Bone marrow (tissue), 2 donors: ENCODE results near the gene DENND1B.

ENCODE experiments used
- DNase-seq, 2 donors: peaks; one replicate each; lab custom pipeline; 2025; lab: John Stamatoyannopoulos, UW

The DENND1B gene

DNA sequence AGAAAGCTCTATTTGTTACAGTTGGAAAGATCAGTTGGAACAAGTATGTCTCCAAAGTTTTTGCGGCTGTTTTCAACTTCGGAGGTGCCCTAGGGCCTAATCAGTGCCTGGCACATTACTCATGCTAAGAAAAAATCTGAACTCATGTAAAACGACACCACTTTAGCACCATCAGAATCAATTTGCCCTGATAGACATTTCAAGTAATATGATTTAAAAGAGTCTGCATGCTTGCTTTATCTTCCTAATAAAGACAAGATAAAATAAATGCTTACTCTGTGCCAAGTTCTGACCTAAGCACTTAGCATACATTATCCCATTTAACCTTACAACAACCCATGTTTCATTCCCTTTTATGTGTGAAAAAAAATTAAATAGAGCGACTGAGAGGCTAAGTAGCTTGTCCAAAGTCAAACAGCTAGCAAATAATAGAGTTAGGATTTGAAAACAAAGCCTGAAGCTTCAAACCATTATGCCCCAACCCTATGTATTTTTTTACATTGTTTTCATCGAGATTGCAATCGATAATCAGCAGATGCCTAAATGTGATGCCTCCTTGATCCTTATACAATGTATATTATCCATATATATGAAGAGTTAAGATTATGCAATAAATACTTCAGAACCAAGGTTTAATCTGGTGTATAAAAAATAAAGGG, 91.3 kb downstream of the DENND1B start:
- no peak for DNase-seq

DNA sequence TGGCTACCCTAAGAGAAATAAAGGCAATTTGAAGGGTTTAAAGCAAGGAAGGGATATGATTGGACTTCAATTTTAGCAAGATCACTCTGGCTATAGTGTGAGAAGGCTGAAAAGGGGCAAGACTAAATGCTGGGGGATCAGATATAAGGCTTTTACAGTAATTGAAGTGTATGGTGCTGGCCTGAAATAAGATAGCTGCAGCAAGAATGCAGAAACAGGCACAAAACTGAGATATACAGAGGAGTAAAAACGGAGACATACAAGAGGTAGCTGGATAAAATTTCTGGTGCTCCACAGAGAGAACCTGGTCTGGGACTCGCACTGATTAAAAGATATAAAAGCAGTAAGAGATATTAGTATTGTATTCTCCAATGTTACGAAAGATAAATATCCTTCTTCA, 92.0 kb downstream of the DENND1B start:
- DNase-seq: no peak

DNA sequence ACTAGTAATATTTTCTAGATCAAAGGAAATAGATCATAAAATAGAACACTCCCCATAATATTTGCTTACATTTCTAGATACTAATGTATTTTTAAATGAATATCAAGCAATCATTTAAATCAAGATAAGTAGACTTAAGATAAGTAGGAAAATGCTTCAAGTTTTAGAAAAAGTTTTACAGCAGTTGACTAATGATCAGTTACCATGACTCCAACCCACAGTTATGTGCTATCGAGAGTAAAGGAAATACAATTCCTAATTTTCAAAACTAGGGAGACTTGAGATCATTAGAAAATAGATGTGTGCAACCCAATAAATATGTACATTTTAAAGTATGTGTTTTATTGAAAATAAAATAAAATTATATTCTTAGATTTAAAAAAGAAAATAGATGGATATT, 95.0 kb downstream of the DENND1B start:
- DNase-seq: no peak

DNA sequence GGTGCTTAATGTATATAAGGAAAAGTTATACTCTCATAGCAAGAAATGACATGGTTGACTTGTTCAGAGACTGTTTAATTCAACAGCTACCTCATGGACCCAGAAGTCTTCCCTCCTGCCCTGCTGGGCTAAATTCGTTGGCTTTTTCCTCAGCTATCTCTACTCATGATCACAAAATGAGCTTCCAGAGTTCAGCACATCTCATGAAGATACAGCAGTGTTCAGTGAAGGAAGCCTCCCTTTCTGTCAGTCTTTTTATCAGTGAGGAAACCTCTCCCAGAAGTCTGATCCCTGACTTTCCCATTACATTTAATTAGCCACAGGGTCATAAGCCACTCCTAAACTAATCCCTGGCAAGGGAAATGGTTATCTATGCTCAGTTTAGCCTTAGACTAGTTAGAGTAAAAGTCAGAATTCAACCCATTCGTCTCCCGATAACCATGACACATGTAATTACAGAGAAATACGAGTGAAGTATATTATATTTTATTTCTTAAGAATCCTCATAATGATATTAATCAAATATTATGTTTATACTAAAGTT, 97.5 kb downstream of the DENND1B start:
- no peak for DNase-seq

DNA sequence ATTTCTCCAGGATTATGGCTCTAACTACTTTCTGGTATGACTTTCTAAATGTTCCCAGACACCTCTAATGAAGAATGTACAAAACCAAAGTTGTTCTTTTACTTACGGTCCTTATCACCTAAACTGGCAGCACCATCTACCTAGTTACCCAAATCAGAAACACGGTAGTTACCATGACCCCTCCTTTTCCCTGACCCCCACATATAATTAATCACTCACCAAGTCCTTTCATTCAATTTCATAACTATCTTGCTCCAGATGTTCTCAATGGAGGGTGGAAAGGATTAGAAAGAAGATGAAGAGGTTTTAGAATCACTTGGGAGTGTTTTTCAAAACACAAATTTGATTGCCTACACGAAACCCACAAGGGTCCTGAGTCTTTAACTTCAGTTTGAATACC, 98.0 kb downstream of the DENND1B start:
- no peak for DNase-seq

DNA sequence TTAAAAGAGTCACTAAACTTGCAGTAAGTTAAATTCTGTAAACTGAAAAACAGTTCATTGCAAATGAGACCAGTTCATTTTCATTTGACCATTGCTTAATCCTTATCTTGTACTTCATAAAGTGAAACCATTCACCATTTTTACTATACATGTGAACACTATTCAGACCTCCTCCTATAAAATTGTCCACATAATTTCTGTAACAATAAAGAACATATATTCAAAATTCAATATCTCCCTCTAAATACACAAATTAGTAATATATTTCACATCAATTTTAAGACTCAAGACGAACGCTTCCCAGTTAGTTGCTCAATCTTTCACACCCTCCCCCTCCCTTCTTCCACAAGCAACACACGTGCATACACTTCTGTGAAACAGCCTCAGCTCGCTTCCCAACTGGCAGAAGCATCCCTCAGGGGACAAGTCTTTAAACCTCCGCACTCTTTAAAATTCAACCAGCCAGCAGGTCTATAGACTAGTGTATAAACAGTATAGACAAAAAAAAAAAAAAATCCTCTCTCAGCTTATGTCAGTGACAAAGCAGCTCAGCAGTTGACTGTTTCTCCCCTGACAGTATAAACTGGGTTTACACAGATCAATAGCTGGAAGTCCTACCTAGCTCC, 99.6 kb downstream of the DENND1B start:
- DNase-seq: no peak

DNA sequence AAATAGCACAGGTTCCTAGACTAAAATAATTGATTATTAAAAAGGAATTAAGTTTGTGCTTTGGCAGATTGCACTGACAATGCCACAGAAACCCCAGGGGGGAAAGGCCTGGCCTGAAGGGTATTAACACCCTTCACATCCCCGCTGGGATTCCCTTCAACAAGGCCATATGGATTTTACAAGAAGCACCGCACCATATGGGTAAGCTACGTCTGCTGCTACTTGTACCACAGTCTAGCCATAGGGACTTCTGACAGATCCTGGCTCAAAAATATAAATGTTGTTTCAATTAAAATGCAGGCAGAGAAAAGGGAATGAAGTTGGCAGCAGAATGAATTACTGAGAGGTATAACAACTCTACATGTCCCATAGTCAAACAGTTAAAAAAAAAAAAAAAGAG, 101.0 kb downstream of the DENND1B start:
- no peak for DNase-seq

DNA sequence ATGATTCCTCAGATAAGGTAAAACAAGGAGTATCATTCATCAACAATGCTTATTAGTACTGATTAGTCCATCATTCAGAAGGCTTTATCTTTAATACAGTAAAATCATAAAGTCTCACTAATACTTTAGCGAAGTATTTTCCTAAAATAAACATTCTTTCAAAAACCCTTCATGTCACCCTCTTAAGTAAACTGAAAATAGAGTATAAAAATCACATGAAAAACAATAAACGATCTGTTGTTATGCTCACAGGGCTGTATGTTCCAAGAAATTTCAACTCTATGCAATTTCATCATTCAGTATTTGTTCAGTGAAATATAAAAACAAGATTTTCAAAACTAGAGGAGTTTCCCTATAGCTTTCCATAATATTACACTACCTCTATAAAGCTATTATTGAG, 102.0 kb downstream of the DENND1B start:
- no peak for DNase-seq

DNA sequence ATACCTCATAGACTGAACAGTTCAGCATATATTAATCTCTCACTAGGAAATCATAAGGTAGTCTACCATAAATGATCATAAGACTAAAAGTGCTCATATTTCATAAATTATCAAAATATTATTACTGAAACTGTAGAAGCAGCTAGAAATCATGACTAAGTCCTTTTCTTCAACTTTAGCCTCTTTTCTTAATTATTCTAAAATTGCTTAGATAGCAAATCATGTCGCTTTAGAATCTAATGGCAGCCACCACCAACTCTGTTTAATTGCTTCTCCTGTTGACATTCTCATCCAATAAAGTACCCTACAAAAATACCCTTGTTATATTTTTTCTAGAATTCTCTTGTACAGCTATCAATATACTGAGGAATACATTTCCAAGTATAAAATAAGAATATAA, 102.9 kb downstream of the DENND1B start:
- no peak for DNase-seq

DNA sequence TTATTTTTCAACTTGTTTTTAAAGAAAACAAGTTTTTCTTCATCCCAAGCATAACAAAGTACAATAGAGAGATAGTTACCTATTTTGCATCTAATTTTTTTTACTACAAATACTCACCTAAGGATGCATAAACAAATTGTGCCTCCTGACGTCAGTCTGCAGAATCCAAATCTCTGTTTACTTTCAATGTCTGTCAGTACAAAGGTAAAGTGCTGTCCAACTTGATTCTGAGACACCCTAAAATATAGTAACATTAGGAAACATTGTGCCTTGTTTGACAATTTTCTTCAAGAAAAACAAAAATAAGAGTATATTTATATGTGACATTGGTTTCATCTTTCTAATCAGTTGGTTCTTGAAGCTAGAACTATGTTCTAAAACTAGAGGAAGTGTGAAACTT, 103.4 kb downstream of the DENND1B start:
- DNase-seq: no peak

DNA sequence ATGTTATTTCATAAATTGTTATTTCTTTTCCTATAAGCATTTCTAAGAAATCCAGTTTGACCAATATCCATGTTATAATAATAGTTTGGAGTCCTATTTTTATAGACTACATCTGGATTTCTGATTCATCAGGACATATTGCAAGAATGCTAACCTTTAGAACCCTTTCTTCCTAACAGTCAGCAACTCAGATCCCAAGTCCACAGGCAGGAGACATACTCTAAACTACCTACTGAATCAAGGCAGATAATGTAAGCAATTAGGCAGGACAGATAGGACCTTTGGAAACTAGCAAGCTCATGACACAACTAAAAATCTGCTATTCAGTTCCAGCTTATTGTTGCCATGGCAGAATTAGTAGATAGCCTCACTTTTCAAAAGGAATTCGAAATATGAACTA, 104.1 kb downstream of the DENND1B start:
- DNase-seq: no peak

DNA sequence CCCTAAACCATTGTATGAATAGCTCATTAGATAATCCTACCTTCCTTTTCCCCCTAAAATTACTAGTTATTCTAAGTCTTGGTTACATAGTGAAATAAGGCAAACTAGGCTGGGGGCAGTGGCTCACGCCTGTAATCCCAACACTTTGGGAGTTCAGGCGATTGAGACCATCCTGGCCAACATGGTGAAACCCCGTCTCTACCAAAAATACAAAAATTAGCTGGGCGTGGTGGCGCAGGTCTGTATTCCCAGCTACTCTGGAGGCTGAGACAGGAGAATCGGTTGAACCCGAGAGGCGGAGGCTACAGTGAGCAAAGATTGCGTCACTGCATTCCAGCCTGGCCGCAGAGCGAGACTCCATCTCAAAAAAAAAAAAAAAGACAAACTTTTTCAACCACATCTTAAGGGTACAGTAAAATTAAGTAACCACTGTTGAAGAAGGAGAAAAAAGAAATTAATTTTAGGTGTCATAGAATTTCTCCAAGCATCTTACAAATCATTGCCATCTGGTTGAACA, 108.5 kb downstream of the DENND1B start:
- no peak for DNase-seq

DNA sequence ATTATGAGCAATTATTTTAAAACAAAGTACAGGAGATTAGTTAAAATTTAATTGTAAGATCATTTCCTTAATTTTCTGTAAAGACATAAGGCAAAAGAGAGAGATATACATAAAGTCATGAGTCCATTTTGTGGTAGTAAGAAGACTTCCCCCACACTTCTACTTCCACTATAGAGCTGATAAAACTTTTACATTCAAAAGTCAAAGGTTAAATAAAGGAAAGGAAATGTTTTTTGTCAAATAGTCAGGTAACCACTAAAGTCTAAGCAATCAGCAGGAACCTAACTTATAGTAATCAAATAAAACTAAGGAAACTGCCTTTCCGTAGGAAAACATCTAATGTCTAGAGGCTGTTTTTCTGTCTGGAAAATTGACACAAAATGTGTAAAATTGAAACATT, 110.9 kb downstream of the DENND1B start:
- DNase-seq: no peak

DNA sequence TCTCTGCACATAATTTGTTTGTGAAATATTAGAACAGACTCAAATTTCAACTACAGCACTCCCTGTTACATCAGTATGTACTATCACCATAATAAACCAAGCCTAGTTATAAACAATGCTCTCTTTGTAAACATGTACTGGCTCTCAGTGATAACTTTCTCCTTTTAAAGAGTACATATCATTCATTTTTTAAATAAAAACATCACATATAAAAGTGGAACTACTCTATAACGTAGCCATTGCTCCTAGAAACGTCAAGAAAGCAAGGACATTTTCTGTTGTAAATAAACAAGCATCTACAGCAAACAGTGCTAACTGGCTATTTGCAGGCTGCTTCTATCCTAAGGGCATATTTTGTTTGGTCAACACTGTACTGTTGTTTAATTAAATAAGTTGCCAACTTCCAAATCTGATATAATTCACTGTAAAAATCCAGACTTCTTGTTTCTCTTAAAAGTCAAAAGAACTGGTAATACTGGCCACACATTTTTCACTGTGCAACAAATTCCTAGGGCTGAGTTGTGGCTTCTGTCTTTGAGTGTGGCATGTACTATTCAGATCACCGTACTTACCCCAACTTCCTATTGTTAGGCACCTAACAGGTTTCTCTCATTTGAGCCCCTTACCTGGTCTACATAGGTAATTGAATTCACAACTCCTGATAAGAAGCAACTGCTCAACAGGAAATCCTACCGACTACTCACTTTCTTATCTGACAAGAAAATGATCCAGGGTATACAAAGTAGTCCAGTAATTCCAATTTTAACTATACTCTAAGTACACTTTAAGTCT, 111.9 kb downstream of the DENND1B start:
- DNase-seq: no peak

DNA sequence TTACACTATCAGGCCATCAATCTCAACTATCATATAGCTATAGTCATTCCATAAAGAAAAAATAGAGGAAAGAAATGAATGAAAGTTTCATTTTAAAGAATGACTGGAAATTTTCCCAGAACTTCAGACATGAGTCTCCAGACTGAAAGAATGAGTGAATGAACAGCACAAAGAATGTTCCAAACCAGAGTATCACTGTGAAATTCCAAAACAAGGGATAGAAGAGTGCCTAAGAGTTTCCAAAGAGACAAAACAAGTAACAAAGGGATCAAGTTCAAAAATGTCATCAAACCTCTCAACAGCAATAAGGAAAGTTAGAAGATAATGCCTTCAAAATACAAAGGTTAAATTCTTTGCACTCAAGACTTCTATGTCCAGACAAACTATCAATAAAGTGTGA, 114.9 kb downstream of the DENND1B start:
- no peak for DNase-seq

DNA sequence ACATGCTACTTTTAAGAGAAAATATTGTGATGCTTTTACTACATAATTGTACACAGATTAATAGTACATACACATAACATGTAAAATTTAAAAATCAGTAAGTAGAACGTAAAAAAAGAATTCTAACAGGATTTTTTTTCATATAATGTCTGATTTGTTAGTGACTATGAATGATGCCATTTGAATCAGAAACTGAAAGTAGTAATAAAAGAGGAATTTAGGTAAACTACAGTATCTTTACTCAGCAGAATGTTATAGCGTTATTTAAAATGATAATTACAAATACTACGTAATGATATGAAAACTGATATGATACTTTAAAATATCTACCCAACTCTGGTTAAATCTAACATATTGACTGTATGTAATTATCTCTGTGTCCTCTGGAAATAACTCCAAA, 116.1 kb downstream of the DENND1B start:
- DNase-seq: peak in 1 of 2 donors; percentile 32

DNA sequence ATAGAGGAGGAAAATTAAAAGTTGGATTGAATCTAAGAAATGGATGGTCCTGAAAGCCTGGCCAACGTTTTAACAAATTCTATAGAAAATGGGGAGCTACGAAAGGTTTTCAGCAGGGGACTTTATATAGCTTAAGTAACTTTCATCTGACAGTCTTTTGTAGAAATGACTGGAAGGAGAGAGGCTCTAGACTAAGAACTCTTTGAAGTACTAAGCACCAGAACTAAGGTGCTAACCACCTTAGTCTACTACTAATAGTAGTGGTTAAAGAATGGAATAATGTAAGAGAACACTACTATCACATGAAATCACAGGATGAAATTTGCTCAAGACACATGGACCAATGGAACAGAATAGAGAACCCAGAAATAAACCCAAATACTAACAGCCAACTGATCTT, 126.1 kb downstream of the DENND1B start:
- DNase-seq: no peak

DNA sequence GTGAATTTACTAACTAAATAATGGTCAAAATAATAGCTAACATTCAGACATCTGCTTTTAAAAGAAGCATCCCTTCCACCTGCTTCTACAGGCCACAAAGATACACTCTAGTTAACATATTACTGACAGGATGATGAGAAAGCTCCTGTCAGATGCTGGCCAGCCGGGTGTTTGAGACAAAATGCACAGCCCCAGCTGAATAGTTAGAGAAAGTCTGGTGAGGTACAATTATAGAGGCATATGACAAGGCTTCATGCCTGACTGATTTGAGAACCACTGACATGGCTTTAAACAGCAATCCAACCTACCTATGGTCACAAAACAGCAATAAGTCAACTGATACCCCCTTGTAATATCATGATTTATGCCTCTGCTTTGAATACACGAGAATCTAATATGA, 137.0 kb downstream of the DENND1B start:
- DNase-seq: no peak

DNA sequence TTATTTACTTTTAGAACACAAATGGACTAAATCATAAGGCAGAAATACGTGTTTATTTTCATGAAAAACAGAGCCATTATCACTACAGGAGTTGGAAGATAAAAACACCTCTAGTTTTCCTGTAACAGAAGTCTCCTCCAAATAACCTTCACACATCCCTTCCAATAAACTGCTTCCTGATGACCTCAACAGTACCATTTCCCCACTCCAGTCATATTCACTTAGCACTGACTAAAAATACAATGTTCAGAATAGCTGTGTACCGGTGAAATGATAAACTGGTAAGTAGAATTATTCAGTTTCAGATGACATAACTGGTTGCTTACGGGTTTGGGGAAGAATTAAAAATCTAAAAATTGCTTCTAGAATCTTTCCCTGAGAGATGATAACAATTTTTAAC, 137.9 kb downstream of the DENND1B start:
- DNase-seq: no peak

DNA sequence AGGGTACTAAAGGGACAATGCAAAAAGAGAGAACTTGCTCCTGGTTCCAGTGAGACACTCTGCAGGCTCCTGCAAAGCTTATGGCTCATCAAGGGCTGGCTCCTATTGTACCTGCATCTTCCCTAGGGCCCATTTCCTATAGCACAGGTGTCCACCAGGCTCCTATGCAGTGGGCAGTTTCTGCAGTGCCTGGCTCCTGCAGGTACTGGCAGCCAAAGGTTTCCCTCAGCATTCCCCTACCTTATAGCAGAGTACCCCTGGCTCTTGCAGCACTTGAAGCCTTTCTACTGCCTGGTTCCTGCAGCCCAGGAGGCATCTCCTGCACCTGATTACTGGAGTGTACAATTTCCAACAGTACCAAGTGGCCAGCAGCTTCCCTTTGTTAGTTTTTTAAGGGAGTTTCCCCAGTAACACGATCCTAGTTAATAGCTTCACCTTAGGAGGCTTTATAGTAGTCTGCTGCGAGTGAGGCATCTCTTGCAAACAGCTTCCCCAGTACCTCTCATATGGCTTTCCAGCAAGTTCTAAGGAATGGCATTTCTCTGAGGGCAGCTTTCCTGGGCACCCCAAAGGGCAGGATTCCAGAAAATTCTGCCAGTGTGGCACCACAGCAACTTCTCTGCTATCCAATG, 141.7 kb downstream of the DENND1B start:
- no peak for DNase-seq

DNA sequence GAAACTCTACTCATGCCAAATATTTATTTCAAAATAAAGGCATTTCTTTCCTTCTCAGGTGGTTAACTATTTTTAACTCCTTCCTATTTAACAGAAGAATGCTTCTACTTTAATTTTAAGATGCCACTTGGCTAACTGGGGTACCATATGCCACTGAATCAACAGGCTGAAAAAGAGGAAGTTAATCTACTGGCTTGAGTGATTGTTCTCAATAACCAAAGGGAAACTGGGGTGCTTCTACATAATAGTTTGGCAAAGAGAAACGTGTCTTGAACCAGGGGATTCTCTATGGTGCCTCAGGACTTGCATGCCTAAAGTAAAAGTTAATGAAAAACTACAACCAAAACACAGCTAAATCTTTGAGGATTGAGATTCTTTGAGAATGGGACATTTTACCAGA, 142.6 kb downstream of the DENND1B start:
- peak in 1 of 2 donors; percentile 40 for DNase-seq

DNA sequence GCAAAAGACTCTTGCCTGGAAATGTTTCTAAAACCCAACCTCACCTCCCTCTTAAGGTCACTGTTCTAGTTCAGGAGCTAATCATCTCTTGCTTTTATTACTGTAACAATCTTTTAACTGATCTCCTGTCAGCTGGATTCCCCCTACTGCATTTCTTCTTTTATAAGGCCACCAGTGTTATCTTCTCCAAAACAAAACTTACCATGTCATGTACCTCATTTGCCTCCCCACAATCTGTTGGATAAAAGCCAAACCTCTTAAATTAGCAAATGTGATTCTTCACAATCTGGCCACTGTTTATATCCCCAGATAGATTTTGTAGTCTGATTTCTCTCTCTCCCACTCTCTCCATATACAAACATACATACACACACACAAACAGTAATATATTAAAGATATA, 143.3 kb downstream of the DENND1B start:
- peak in 1 of 2 donors; percentile 4 for DNase-seq
